GM21367 (cell line): ENCODE measurements around the gene IGF2.

Source experiments
- ATAC-seq: cut with Tn5 transposase; IDR thresholded peaks from one replicate; pipeline ENCODE4 v1.9.1; 2021; ENCODE audit not compliant: unreplicated experiment

Gene IGF2

DNA sequence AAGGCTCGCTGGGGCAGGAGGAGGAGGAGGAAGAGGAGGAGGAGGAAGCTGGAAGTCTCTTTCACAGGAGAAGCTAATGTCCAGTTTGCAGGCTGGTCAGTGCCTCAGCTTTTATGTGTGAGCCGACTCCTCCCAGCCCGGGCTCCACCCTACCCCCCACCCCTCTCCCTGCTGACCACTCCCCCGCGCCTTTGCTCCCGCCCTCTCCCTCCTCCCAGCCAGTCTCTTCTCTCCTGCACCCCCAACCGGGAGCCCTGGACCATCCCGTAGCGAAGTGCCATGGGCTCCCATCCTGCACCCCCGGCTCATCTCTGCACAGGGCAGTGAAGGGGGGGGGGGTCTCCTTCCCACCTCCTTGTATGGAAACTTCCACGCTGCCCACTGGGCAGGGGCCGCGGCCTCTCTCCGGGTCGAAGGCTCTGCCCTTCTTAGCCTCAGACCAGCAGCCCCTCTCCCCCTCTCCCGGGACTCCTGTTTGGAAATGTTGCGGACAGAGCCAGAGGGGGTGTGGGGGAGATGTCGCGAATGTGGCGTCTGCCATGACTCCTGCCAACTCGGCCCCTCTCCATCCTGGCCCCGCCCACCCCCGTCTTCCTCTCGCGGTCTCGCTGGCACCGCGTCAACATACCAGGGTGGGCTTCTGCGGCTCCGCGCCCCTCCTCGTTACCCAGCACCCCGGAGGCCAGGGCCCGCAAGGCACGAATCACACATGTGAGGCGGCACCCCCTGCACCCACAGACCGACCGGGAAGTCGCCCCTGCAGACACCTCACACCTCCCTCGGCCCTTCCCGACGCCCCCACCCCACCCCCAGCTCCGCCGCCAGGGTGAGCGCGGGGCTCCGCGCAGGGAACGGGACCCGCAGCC, 1.8 kb downstream of the IGF2 start:
- no peak for ATAC-seq

DNA sequence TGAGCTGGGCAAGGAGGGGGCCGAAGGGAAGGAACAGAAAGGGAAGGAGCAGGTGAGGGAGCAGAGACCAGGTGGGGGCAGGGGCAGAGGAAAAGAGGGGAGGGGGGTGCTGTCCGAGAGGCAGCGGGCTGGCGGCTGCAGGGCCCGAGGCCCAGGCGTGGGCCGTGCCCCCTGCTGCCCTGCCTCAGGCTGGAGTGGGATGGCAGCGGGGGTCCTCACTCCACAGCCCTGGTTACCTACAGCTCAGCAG, 2.3 kb downstream of the IGF2 start:
- no peak for ATAC-seq

DNA sequence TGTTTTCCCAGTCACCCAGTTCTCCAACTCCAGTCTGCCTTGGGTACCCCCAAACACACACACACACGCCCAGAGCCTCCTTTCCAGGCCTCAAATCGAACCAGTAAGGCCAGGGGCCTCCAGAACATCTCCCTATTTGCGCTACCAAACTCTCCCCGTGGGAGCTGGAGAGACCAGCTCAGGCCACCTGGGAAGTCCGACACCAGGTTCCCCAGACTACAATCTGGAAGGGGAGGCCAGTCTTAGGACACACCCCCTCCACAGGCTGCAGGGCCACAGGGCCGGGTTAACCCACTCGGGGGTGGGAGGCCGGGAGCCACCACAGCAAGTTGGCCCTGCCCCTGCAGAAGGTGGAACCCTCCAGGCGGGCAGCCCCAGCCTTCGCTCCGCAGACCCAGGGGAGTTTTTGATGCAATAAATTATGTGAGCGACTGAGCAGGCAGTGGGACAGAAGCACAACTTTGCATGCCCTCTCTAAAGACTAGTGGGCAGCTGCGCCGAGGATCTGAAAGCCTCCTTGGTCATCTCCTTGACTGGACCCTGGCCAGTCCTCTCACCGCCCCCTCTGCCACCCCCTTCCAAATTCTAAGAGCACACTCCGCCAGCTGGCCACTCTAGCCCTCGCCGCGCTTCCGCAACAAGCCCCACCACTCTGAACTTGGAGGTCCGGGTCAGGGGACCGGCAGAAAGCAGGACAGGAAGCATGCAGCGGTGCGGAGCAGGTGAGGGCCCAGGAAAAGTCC, 2.8 kb downstream of the IGF2 start:
- no peak for ATAC-seq

DNA sequence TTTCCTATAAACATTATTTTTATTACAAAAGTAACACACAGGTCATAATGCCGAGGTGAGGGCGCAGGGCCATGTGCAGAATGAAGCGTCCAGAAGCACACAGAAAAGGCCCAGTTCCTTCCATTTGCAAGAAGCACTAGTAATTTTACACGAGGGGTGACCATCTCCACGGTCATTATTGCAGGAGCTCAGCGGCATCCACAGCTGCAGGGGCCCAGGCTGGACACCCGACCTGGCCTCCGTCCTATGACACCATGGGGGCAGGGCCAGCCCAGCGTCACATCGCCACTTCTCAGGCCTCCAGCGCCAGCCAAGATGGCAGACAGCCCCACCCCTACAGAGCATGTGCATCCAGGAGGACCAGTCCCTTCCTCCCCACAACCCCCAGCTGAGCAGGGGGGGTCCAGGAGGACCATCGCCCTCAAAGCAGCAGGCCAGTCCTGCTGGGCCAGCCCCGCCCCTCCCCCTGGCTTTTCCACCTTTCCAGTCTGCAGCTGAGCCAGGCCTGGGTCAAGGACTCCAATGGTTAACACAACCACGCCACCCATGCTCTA, 3.5 kb downstream of the IGF2 start:
- ATAC-seq, result no peak

DNA sequence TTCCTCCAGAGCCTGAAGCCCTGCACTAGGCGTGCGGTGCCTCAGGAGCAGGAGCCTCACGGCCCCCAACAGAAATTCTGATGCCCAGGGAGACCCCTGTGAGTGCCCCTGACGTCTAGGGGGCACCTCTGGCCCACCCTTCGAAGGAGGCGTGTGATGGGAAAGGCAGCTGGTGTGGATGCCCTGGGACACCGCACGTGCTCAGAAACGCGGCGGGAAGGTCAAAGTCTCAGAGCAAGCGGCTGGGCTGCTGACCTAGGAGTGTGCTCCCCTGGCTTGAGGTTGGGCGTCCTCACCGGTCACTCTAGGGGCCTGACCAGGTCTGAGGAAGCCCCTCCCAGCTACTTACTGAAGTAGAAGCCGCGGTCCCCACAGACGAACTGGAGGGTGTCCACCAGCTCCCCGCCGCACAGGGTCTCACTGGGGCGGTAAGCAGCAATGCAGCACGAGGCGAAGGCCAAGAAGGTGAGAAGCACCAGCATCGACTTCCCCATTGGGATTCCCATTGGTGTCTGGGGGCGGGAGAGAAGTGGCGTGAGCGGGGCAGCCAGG, 4.1 kb downstream of the IGF2 start:
- no peak for ATAC-seq

DNA sequence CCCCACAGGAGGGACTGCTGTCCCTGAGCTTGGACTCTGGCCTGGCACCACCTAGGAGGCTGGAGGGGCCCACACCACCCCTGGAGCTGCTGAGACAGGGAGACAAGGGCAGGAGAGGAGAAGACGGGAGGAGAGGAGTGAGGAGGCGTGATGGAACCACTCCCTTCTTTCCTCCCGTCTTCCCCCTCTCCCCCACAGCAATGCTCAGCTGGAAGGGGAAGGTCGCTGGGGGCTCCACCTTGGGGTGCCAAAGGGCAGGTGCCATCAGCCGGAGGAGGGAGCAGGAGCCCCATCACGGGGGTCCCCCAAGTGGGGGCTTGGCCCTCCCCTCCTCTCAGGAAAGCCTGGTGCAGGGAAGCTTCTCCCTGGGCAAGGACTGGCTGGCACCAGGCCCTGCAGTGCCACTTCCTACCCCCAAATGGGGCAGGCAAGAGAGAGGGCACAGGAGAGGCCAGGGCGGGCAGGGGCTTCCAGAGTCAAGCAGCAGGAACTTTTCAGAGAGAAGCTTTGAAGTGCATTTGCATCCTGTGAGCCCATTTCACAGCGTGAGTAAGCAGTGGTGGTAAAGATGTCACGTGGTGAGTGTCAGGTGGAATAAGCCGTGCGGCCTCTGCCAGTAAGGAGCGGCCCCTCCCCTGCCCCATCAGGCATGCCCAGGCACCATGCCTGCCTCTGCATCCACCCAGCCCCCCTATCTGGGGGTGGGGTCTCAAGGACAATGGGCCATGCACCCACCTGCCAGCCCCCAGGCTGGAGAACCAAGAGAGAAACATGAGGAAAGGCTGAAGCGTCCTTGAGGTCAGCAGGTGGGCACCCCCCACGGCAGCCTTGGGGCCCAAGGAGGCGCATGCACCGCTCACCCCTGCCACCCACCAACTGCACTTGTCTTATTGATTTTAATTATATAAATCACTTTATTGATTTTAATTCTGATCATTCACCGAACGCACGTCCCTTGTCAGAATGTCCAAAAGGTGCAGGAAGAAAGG, 4.9 kb downstream of the IGF2 start:
- no peak for ATAC-seq

DNA sequence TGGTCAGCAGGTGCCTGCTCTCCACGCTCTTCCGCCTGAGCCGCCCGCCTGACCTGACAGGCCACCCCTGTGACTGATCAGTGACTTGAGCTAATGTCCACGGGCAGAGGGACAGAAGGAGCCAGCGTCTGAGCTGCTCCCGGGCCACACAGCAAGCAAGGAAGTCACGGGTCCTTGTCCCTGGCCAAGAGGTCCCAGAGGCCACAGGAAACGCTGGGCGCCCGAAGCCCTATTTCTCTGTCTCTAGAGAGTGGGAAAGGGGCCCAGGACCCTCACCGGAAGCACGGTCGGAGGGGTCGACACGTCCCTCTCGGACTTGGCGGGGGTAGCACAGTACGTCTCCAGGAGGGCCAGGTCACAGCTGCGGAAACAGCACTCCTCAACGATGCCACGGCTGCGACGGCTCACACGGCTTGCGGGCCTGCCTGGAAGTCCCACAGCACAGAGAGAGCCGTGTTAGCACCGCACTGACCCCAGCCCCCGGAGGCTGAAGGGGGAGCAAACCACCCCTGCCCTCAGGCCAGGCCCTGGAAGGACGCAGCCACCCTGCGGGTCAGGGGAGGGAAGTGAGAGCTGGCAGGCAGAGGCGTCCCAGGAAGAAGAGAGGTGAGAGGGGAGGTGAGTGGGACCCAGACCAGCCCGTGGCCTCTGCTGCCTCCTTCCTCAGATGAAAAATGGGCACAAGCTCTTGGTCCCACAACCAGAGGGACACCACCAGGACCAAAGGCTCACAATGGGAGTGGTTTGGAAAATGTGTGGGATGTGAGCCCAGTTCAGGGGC, 5.8 kb downstream of the IGF2 start:
- no peak for ATAC-seq

DNA sequence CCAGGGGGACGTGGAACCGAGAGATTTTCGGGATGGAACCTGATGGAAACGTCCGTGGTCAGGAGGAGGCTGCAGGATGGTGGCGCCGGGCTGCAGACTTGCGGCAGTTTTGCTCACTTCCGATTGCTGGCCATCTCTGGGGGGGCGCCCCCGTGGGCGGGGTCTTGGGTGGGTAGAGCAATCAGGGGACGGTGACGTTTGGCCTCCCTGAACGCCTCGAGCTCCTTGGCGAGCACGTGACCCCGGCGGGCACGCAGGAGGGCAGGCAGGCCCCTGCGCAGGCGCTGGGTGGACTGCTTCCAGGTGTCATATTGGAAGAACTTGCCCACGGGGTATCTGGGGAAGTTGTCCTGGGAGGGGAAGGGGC, 6.3 kb downstream of the IGF2 start:
- ATAC-seq, result no peak

DNA sequence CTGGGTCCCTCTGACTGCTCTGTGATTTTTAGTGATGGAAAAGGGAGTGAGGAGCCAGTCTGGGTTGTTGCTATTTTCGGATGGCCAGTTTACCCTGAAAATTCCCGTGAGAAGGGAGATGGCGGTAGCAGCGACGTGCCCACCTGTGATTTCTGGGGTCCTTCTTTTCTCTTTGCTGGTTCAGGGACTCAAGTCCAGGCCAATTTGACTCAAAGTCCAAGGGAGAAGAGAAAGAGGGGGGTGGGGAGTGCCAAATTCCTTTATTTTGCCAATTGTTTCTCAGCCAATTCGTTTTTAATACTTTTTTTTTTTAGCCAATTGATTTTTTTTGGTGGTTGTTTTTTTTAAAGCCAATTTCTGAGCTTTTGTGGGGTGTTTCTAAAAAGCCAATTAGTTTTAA, 6.9 kb downstream of the IGF2 start:
- no peak for ATAC-seq

DNA sequence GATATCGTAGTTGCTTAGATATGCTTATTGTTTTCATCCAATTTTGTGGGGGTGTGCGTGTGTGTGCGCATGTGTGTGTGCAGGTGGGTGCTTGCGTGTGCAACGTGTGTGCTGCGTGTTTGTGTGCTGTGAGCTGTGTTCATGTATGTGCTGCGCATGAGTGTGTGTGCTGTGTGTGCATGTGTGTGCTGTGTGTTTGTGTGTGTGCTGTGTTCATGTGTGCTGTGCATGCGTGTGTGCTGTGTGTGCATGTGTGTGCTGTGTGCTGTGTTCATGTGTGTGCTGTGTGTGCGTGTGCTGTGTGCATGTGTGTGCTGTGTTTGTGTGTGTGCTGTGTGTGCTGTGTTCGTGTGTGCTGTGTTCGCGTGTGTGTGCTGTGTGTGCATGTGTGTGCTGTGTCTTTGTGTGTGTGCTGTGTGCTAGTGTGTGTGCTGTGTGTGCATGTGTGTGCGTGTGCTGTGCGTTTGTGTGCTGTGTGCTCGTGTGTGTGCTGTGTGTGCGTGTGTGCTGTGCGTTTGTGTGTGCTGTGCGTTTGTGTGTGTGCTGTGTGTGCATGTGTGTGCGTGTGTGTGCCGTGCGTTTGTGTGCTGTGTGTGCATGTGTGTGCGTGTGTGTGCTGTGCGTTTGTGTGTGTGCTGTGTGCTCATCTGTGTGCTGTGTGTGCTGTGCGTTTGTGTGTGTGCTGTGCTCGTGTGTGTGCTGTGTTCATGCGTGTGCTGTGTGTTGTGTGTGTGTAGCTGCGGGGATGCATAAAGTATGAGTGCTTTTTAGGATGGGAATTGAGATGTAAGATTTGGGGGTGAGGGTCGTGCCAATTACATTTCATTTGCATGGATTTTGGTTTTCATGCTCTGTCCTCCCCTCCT, 7.6 kb downstream of the IGF2 start:
- no peak for ATAC-seq

DNA sequence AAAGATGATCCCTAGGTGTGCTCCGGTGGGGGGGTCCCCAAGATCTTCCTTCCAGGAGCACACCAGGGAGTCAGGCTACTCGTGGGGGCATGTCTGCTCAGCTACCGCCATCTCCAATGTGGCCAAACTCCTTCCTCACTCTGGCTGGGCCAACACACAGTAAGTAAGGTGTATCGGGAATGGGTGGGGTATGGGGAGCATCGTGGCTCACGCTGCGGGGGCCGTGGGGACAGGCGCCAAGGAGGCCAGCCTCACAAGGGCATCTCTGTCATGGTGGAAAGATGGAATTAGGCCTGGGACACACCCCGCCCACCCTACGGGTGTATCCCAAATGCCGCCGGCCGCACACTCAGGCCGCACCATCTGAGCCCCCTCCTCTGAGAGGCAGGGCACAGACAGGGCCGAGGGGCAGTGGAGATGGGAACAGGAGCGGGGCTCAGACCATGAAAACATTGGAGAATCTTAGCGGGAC, 8.3 kb downstream of the IGF2 start:
- no peak for ATAC-seq

DNA sequence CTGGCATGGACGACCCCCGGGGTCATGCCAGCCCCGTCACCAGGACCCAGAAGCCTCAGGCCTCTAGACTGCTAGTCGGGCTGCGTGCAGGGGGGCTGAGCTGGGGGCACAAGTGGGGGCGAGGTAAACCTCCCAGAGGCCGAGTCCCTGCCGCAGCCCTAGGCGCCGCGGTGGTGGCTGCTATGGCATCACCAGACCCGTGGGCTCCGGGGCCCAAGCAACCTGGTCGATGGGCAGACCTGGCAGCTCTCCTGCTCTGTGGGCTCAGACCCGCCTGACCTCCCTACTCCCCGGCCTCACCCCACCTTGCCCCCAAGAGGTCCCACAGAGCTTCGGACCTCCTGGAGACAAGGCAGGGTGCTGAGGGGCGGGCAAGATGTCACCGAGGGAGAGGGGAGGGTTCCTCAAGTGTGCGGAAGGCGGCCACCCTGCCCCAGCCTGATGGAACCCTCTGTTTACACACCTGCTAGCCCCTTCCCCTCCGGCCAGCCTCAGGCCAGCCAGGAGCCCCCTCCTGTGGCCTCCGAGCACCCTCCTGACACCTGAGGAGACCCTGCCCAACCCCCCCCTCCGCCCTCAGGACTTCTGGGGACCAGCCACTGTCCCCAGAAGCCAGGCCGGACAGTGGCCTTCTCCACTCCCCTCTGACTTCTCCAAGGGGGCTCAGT, 9.4 kb downstream of the IGF2 start:
- no peak for ATAC-seq

DNA sequence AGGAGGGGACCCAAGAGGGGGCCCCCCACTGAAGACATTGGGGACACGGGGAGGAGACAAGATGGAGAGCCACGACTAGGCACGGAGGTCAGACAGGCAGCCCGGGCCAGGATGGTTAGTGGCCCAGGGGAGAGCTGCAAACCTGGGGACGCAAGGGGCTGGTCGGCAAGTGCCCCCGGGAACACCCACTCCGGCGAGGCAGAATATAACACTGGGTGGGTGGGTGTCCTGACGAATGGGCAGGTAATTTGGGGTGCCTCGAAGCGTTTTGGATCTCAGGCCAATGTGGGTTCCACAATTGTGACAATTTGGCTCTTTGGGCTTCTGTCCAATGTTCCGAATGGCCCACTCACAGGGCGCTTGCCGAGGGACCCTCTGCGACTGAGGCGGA, 9.9 kb downstream of the IGF2 start:
- ATAC-seq, result no peak

DNA sequence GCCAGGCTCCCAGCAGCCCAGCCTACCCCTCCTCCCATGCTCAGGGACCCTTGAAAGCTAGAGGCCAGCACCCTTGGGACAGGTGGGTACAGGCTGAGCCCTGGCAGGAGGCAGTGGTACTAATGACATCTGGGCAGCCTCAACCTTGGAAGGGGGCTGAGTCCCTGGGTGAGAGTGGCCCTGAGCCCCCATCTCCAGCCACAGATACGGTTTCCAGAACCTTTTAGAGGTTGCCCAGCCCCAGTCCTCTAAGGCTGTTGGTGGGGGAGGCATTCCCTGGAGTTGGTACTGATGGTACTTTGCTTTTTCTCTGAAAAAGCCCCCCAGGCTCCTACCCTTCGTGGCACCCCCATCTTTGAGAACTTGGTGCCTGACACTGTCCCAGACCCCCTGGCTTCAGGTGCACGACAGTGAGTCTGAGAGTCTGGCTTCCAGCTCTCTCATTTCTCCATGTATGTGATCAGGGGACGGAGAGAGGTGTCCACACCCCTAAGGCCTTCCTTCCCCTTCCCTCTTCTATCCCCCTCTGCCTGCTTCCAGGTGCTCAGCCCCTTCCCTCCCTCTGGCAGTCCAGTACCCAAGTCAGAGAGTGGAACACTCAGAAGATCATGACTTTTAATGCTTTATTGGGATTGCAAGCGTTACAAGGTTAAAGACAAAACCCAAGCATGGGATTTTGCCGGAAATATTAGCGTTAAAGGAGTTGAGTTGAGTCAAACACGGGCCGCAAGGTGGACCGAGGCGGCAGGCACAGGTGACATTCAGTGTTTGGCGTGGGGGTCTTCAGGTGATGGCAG, 10.5 kb downstream of the IGF2 start:
- no peak for ATAC-seq

DNA sequence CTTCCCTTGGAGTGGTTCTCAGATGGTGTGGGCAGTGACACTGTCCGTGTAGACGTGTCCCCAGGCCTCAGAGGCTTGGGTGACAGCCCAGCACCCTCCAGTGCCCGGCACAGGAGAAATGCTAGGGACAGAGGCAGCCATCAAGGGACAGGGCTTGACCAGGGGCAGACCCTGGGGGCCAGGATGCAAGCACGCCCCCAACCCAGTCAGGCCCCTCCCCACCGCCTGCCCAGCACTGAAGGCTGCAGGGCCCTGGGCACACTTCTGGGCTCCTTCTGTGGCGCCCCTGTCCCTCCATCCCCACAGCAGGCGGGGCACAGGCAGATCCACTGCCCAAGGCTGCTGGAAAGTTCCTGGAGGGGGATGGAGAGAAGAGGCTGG, 11.1 kb downstream of the IGF2 start:
- ATAC-seq, result no peak

DNA sequence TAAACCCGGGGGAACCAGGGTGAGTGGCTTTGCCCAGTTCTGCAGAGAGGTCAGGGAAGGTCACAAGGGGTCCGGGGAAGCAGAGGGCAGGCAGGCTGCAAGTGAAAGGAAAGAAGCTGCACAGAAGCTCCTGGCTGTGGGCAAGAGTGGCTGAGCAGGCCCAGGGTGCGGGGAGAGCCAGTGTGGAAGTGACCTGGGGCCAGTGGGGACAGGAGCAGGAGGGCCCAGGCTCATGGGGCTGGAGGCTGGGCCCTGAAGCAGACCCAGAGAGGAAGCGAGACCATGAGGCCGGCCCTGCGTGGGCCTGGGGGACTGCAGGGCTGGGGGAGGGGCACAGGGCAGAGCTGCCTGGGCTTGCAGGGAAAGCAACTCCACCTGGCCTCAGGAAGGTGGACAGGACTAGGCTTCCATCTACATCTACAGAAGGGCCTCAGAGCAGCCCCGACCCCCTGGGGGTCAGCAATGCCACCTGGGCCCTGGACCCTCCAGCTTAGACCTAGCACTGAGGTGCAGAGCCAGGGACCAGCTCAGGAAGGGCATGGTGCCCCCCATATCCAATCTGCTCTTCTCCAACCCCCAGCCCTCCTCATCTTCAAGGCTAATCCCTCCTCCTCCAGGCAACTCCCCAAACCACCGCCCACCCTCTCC, 11.6 kb downstream of the IGF2 start:
- ATAC-seq, result no peak

DNA sequence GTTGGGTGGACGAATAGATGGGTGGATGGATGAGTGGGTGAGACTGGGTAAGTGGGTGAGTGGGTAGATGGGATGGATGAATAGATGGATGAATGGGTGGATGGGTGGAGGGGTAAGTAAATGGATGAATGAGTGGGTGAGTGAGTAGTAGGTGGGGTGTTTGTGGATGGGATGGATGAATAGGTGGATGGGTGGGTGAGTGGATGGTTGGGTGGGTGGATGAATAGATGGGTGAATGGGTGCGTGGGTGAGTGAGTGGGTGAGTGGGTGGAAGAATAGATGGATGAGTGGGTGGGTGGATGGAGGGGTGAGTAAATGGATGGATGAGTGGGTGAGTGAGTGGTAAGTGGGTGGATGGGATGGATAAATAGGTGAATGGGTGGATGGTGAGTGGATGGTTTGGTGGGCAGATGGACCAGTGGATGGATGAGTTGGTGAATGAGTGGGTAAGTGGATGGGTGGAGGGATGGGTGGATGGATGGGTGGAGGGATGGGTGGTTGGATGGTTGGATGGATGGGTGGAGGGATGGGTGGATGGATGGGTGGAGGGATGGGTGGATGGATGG, 12.6 kb downstream of the IGF2 start:
- ATAC-seq, result no peak
